Measurements from ENCODE around the gene PECR.

- TF ChIP-seq SUZ12 (IDR thresholded peaks at IDR 0.05; ENCODE audit: extremely low read depth, insufficient read depth, insufficient read length) (no peak), ZNF274 (IDR thresholded peaks at IDR 0.05; ENCODE audit: low read depth, low read length) (no peak), YY1 (IDR thresholded peaks at IDR 0.05; ENCODE audit: insufficient read depth, insufficient read length) (no peak)
Measured at GRCh38 chr2:216082805-216083204, 1.2 kb upstream of the PECR start.
